ENCODE data around the gene RAPGEF3.

Gene RAPGEF3

GRCh38 chr12:47762850-47763465, 4.3 kb upstream of the RAPGEF3 start:
- H3K4me3 ChIP-seq (ENCODE audit: low read depth, low read length): no peak overlapping the region
- in situ Hi-C loops (cut with HindIII; ENCODE audit: low sequenced_read_pairs): no loop called here
- TF ChIP-seq CTCF (IDR thresholded peaks at IDR 0.05; ENCODE audit: low read depth, low read length, missing control alignments): no peak
- no peak for DNase-seq (ENCODE audit: low read depth)

GRCh38 chr12:47758584-47758833, 171 bp downstream of the RAPGEF3 start:
- no peak for TF ChIP-seq CTCF (IDR thresholded peaks at IDR 0.05; ENCODE audit: low read depth, low read length, missing control alignments)
- no peak for DNase-seq (ENCODE audit: low read depth)
- H3K4me3 ChIP-seq (ENCODE audit: low read depth, low read length): peak overlapping the region; percentile 55
- in situ Hi-C loops (cut with HindIII; ENCODE audit: low sequenced_read_pairs): no loop called here

GRCh38 chr12:47757840-47758583, 668 bp downstream of the RAPGEF3 start:
- no peak for TF ChIP-seq CTCF (IDR thresholded peaks at IDR 0.05; ENCODE audit: low read depth, low read length, missing control alignments)
- H3K4me3 ChIP-seq (ENCODE audit: low read depth, low read length): peak overlapping the region; percentile 55
- DNase-seq (ENCODE audit: low read depth): no peak
- in situ Hi-C loops (cut with HindIII; ENCODE audit: low sequenced_read_pairs): no loop called here

GRCh38 chr12:47757364-47757839, 1.3 kb downstream of the RAPGEF3 start:
- no peak for TF ChIP-seq CTCF (IDR thresholded peaks at IDR 0.05; ENCODE audit: low read depth, low read length, missing control alignments)
- in situ Hi-C loops (cut with HindIII; ENCODE audit: low sequenced_read_pairs): no loop called here
- H3K4me3 ChIP-seq (ENCODE audit: low read depth, low read length): no peak overlapping the region
- no peak for DNase-seq (ENCODE audit: low read depth)

GRCh38 chr12:47755655-47756562, 2.8 kb downstream of the RAPGEF3 start:
- DNase-seq (ENCODE audit: low read depth): no peak
- in situ Hi-C loops (cut with HindIII; ENCODE audit: low sequenced_read_pairs): no loop called here

More at GRCh38 chr12:47755655-47756562, 2.8 kb downstream of the RAPGEF3 start:
- no peak for TF ChIP-seq CTCF (IDR thresholded peaks at IDR 0.05; ENCODE audit: low read depth, low read length, missing control alignments)
- H3K4me3 ChIP-seq (ENCODE audit: low read depth, low read length): no peak overlapping the region

Measured in astrocyte of the cerebellum (primary cell).